MCF 10A (cell line): ENCODE measurements around the gene UNC119. TPM values are rescaled to one million over a fixed set of nuclear protein-coding genes. Genes with fewer than 3 reads are reported as not detected.

Experiments
- BruUV-seq: library from RNA; stranded (reverse); fragments of 400-500 nt; replicated peaks from 2 replicates; lab custom pipeline; 2021; lab: Mats Ljungman, UMichigan
- CTCF ChIA-PET: fragments of 300-600 bp; sonication (Branson Sonifier 250); formaldehyde crosslinking; extraction: SDS; loops from one replicate; lab custom pipeline; 2021; ENCODE audit warnings: antibody characterized with exemption, inconsistent platforms; lab: Yijun Ruan, JAX
- POLR2A ChIA-PET: fragments of 300-600, 350-650 bp; sonication (Branson Sonifier 250); formaldehyde crosslinking; extraction: SDS; loops from one replicate; lab custom pipeline; 2020; ENCODE audit warnings: antibody characterized with exemption, inconsistent platforms; lab: Yijun Ruan, JAX
- DNase-seq: peaks from one replicate; pipeline ENCODE4 v3.0.0-alpha.2; 2018; ENCODE audit not compliant: unreplicated experiment
- H3K27ac Mint-ChIP-seq: one replicate; pipeline ENCODE4 v1.8.0; 2022; ENCODE audit warnings: mild to moderate bottlenecking, low read depth, mixed read lengths; ENCODE audit not compliant: unreplicated experiment
- H3K27me3 Mint-ChIP-seq: one replicate; pipeline ENCODE4 v1.8.0; 2022; ENCODE audit warnings: mixed read lengths; ENCODE audit not compliant: insufficient read depth, unreplicated experiment
- H3K36me3 Mint-ChIP-seq: one replicate; pipeline ENCODE4 v1.8.0; 2022; ENCODE audit warnings: mild to moderate bottlenecking, moderate library complexity, mixed read lengths; ENCODE audit not compliant: insufficient read depth, unreplicated experiment
- H3K4me1 Mint-ChIP-seq: one replicate; pipeline ENCODE4 v1.8.0; 2022; ENCODE audit warnings: mixed read lengths; ENCODE audit not compliant: insufficient read depth, unreplicated experiment
- H3K4me3 Mint-ChIP-seq: one replicate; pipeline ENCODE4 v1.8.0; 2022; ENCODE audit warnings: mild to moderate bottlenecking, moderate library complexity, mixed read lengths; ENCODE audit not compliant: unreplicated experiment
- H3K9me3 Mint-ChIP-seq: one replicate; pipeline ENCODE4 v1.8.0; 2022; ENCODE audit warnings: mixed read lengths; ENCODE audit not compliant: unreplicated experiment
- intact Hi-C: fragments of 100-400 bp; cut with micrococcal nuclease; formaldehyde crosslinking; loops from 2 replicates; pipeline ENCODE4 v1.14.1; 2022
- total RNA-seq: library from RNA; stranded (reverse); gene quantifications from 2 replicates; pipeline ENCODE4 v1.2.3, GENCODE V29; 2022
- TF ChIP-seq, protein P1 (sequence below): fragments of 200-600 bp; IDR thresholded peaks from one replicate; pipeline ENCODE4 v1.8.0; 2022; ENCODE audit warnings: antibody characterized with exemption, mild to moderate bottlenecking; ENCODE audit not compliant: unreplicated experiment

UNC119 gene
- total RNA-seq, 1 experiment from 2014 or later, result 12.5 TPM

DNA sequence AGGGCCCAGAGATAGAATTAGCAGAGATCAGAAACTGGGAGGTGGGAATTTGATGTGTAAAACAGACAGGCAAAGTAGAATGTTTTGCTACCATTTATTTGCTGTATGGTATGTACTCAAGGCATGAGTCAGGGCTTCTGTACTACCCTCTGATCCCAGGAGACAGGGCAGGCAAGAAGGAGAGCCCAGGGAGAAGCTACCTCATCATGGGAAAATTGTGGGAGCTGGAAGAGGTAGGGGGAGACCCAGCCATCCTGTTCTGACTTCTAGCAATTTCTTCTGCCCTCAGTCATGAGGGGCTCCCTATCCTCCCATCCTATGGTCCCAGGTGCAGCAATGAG, 20.6 kb upstream of the UNC119 start:
- no peaks in the 10 kb centered on the region for H3K27me3 Mint-ChIP-seq
- H3K4me3 Mint-ChIP-seq, result no peak overlapping the region
- H3K36me3 Mint-ChIP-seq, result peaks cover 18% of the 10 kb centered on the region
- no peak for DNase-seq
- CTCF ChIA-PET, result interaction anchor here (0.7 kb wide), 1 partner anchor 25 kb away, joined by 4 read pairs; no protein-coding TSS in a partner anchor
- peaks cover 29% of the 10 kb centered on the region for H3K4me1 Mint-ChIP-seq
- BruUV-seq, result no TSS peak
- H3K9me3 Mint-ChIP-seq, result no peaks in the 10 kb centered on the region
- POLR2A ChIA-PET, result interaction anchor here (2.4 kb wide), 1 partner anchor 16 kb away, joined by 6 read pairs; no protein-coding TSS in a partner anchor
- intact Hi-C loops, result no loop called here
- H3K27ac Mint-ChIP-seq, result no peak overlapping the region
- TF ChIP-seq, protein P1, sequence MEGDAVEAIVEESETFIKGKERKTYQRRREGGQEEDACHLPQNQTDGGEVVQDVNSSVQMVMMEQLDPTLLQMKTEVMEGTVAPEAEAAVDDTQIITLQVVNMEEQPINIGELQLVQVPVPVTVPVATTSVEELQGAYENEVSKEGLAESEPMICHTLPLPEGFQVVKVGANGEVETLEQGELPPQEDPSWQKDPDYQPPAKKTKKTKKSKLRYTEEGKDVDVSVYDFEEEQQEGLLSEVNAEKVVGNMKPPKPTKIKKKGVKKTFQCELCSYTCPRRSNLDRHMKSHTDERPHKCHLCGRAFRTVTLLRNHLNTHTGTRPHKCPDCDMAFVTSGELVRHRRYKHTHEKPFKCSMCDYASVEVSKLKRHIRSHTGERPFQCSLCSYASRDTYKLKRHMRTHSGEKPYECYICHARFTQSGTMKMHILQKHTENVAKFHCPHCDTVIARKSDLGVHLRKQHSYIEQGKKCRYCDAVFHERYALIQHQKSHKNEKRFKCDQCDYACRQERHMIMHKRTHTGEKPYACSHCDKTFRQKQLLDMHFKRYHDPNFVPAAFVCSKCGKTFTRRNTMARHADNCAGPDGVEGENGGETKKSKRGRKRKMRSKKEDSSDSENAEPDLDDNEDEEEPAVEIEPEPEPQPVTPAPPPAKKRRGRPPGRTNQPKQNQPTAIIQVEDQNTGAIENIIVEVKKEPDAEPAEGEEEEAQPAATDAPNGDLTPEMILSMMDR, result no peak

DNA sequence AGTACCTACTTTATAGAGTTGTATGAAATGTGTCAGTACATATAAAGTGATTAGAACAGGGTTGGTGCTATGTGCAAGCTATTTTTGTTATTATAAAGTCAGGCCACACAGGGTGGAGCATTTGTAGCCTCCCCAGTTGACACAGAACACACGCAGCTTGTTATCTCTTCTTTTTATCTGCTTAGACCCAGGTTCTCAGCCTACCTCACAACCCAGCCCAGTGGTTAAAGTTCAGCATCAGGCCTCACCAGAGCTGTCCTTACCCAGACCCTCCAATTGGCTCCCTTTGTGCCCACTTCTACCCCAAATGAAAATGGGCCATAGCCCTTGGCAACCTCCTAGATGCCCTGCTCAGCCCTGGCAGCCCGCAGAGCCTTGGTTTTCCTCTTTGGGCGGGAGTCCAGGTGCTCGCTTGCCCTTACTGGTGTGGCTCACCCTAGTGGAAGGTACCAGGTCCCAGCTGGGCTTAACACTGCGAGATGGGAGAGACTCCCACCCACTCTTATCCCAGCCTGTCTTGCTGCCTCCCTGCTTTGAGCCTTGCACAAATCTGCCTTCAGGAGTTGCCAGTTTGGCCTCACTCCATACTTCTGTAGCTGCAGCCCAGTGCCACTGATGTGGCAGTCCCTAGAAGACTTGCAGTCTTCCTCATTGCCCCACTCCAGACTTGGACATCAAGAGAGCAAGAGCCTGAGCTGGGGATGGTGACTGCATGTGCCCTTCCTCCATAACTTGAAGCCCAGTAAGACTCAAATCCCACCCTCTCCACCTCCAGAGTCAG, 20.0 kb upstream of the UNC119 start:
- peak overlapping the region; percentile 85 for H3K27ac Mint-ChIP-seq
- H3K4me1 Mint-ChIP-seq, result peaks cover 29% of the 10 kb centered on the region
- DNase-seq, result no peak
- H3K36me3 Mint-ChIP-seq, result peaks cover 20% of the 10 kb centered on the region
- peak overlapping the region; percentile 93 for H3K4me3 Mint-ChIP-seq
- BruUV-seq, result no TSS peak
- TF ChIP-seq, protein P1, result no peak
- ChIA-PET POLR2A (interaction anchor here (1.0 to 2.8 kb wide), 15 partner anchors 11 to 237 kb away, joined by 3 to 25 read pairs (median 8); partner anchors contain the start of genes BLTP2, IFT20, POLDIP2 and SLC46A1), CTCF (interaction anchor here (0.6 to 1.1 kb wide), 3 partner anchors 24 to 32 kb away, joined by 3 to 5 read pairs (median 4); no protein-coding TSS in a partner anchor)
- no peaks in the 10 kb centered on the region for H3K9me3 Mint-ChIP-seq
- intact Hi-C loops, result no loop called here
- no peaks in the 10 kb centered on the region for H3K27me3 Mint-ChIP-seq

DNA sequence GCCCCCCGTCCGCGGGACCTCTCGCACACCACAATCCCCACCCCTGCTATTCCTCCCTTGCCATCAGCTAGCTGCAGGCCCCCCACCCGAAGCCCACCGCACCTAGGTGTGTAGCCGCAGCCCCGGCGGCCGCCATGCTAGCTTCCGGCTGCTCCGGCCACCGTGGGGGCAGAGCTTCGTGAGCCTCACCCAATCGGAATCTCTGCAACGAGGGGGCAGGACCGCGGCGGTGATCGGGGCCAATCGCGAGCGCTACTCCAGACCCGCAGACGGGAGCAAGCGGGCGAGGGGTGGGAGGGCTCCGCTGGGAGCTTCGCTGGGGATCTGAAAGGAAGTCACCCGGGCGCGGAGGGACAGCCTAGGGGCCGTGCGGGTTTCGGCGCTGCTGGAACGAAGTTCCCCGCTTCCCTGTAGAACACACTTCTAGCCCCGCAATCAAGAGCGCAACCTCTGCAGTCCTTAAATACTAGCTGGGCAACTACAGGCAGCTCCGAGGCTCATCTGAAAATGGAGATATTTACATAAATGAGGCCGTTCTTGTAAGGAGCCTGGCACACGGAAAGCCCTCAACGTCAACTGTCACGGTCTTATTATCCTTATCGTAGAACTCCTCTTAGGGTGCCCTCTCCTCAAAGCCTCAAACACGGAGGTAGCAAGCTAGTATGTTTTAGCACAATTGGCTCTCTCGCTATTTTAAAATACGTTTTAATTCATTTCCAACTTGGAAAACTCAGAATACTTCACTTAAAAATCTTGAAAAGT, 19.1 kb upstream of the UNC119 start, which contains the start of gene PIGS:
TSS of gene PIGS (minus strand) at position 164 of the 762 bp plus-strand sequence. CDS start at position 136, 28 bp downstream.
- ChIA-PET CTCF (interaction anchor here (0.6 to 1.1 kb wide), 6 partner anchors 25 to 39 kb away, joined by 3 to 5 read pairs (median 4); no protein-coding TSS in a partner anchor), POLR2A (interaction anchor here (0.5 to 2.8 kb wide), 34 partner anchors 10 to 817 kb away, joined by 3 to 25 read pairs (median 5); partner anchors contain the start of genes BLTP2, IFT20, POLDIP2 and SDF2)
- TF ChIP-seq, protein P1, result no peak
- Mint-ChIP-seq H3K4me3 (peak within 1 kb of the TSS; percentile 93), H3K9me3 (no peaks in the 10 kb centered on the region), H3K36me3 (peaks cover 13% of the 10 kb centered on the region), H3K27me3 (no peaks in the 10 kb centered on the region), H3K4me1 (peaks cover 25% of the 10 kb centered on the region), H3K27ac (peak within 1 kb of the TSS; percentile 85)
- peak; percentile 91 for DNase-seq
- no TSS peak for BruUV-seq
- intact Hi-C loops, result no loop called here
